Measurements from ENCODE around the gene ZNF322.
"Not testable (repeated sequence)": the region's sequence is repeated elsewhere in the genome, so short reads cannot be mapped to it uniquely, and the experiment has no call there.

Gene ZNF322, protein sequence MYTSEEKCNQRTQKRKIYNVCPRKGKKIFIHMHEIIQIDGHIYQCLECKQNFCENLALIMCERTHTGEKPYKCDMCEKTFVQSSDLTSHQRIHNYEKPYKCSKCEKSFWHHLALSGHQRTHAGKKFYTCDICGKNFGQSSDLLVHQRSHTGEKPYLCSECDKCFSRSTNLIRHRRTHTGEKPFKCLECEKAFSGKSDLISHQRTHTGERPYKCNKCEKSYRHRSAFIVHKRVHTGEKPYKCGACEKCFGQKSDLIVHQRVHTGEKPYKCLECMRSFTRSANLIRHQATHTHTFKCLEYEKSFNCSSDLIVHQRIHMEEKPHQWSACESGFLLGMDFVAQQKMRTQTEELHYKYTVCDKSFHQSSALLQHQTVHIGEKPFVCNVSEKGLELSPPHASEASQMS

DNA sequence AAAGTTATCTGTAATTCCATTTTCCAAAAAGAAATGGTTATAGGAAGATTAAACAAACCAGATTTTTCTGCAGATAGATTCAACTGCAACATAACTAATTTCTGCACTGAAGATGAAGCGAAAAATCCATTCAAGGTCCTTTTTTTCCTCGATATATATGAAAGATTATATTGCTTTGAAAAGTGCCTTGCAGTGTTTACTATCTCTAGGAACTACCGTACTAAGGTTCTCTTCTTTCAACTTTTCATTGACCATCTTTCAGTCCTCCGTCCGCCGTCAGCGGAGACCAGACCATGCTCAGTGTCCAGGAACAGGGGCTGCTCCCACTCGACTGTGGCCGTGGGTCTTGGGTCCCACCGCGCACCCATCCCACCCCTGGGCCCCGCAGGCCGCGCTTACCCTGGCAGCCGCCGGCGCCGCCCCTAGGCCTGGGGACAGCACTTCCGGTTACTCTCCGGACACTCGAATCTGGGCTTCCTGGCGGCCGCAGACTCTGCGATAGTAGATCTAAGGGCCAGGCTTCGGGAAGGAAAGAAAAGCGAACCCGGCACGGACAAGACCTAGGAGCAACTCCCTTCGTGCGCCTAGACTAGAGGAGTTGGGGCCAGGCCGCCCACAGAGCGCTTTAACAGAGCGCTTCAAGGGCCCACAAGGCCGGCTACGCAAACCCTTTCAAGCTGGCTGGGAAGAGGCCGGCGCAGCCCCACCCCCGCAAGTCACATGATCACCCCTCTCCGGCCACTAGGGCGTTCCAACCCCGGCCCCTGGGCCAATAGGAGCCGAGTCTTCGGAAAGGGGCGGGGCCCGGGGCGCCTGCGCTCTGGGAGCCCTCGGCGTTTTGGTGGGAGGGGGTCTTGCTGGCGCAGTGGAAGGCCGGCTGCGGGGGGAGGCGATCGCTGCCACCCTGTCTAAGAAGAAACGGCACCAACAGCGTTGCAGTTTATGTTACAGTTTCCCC is at the start of gene ZNF322:
ZNF322 (minus strand) TSS at position 705 of the 958 bp plus-strand sequence. CDS start 21,193 bp downstream, outside the sequence.
- intact Hi-C loops (cut with DNase I) = no loop called here
- peak; percentile 93 to 99 (median 96) for DNase-seq

DNA sequence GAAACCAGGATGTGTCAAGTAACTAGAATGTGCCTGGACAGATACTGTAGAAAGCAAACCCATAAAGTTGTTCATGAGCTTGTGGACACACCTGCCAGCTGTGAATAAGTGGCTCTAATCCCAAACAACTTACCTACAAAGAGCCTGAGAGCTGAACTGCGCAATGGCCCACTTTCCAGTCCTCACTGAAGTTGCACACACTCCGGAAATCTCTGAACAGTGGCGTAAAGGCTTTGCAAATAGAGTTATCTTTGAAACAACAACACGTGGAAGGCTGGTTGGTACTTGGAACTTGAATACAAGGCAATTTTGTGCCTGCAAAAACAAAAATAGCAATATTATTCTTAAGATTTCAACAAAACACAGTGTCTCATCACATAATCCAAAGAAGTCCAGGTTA is 46.2 kb upstream of the ZNF322 start:
- intact Hi-C loops (cut with DNase I); DNase-seq: not testable (repeated sequence)

DNA sequence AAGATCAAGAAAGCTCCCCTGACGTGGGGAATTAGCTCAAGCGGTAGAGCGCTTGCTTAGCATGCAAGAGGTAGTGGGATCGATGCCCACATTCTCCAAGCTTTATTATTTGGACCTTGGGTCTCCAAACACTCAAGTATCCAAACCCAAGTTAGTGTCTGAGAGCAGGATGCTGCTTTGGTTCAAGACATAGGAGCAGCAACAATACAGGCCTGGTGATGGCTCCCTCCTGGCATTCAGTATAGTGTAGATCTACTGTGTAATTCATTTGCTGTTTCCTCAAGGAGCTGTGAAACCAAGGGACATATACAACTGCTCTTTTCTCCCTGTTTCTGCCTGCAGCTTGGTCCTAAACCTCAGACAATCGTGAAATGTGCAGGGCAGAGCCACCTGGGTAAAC is 45.8 kb upstream of the ZNF322 start:
- DNase-seq; intact Hi-C loops (cut with DNase I): not testable (repeated sequence)

DNA sequence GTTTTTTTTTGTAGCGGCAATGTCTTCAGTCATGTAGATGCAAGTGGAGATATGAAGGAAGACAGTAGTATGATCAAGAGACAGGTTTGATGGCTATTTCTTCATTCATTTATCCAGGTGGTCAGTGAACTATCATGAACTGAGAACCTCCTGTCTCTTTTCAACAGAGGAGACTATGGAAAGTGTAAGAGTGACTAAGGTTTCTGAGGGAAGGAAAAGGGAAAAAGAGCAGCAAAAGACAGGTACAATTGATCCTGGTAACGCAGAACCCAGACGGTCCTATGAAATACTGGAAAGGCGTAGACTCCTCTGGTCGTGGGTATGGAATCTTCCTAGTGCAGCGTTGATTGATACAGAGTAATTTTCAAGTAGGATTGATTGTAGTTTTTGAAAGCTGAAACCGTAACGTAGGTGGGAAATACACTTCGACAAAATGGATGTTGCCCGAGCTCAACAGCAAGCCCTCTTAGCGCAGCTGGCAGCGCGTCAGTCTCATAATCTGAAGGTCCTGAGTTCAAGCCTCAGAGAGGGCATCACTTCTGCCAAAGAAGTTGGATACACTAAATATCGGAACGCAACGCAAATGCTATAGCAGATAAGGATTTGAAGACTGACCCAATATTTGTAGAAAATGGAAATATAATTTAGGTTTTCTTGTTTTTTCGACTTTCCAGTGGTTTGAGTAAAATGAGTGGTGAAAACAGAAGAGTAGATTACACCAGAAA is 41.6 kb upstream of the ZNF322 start:
- intact Hi-C loops (cut with DNase I); DNase-seq: not testable (repeated sequence)

DNA sequence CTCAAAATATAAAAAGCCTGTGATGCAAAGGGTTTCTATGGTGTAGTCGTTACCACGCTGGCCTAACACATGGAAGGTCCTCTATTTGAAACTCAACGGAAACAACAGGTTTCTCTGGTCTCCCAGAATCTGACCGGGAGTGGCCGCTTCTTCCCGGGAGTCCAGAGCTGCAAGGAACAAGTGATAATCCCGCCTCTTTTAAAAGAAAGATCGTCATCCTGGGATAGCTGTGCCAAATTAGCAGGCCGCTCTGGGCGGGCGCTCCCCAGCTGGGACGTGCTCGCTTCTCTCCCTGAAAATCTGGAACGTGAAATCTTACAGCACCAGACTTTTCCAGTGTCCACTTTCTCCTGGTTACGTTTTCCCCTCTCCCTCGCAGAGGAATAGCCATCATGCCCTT is 38.0 kb upstream of the ZNF322 start:
- intact Hi-C loops (cut with DNase I); DNase-seq: not testable (repeated sequence)

DNA sequence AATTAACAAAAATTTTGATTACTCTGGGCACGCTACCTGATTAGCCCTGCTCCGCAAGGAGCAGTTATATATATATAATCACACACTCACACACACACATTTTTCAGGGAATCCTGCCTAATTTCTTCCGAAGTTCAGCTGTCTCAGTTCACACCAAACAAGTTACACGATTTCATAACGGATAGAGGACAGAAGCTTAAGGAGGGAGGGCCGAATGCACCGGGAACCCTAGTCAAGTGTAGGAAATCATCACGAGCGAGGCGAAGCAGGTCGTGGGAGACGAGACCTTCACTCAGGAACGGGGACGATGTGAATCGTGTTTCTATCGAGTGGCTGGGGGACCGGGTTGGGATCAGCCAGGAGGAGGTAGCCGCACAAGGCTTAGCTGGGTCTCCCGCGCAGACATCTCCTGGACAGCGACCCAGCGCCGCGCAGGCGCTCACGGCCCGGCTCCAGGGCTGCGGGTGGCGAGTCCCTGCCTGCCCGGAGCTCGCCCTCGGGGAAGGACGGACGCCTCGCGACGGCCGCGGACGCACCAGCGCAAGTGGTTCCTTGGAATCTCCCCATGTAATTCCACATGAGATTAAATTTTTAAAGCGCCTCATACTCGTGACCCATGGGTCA is 29.9 kb upstream of the ZNF322 start:
- DNase-seq; intact Hi-C loops (cut with DNase I): not testable (repeated sequence)

DNA sequence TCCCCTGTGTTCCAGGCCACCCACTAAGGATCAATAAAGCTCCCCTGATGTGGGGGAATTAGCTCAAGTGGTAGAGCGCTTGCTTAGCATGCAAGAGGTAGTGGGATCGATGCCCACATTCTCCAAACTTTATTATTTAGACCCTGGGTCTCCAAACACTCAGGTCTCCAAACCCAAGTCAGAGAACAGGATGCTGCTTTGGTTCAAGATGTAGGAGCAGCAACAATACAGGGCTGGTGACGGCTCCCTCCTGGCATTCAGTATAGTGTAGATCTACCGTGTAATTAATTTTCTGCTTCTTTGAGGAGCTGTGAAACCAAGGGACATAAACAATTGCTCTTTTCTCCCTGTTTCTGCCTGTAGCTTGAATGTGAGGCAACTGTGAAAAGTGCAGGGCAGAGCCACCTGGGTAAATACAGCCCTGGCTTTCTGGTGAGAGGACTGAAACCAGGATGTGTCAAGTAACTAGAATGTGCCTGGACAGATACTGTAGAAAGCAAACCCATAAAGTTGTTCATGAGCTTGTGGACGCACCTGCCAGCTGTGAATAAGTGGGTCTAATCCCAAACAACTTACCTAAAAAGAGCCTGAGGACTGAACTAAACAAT is 23.0 kb upstream of the ZNF322 start:
- DNase-seq; intact Hi-C loops (cut with DNase I): not testable (repeated sequence)

DNA sequence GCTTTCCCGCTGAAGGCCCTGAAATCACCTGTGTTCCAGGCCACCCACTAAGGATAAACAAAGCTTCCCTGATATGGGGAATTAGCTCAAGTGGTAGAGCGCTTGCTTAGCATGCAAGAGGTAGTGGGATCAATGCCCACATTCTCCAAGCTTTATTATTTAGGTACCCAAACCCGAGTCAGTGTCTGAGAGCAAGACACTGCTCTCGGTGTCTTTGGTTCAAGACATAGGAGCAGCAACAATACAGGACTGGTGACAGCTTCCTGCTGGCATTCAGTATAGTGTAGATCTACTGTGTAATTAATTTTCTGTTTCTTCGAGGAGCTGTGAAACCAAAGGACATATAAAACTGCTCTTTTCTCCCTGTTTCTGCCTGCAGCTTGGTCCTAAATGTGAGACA is 13.7 kb upstream of the ZNF322 start:
- intact Hi-C loops (cut with DNase I); DNase-seq: not testable (repeated sequence)

DNA sequence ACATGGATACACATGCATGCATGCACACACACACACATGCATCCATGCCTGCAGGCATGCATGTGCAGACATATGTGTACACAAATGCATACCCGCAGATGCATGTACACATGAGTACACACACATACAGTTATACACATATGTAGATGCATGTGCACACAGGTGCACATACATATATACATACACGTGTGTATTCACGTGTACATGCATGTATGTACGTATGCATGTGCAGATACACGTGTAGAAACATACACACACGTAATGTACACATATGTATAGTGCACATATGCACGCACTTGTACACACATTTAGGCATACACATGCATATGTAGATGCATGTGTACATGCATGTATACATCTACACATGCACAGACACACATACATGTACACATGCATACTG is 11.0 kb upstream of the ZNF322 start:
- DNase-seq; intact Hi-C loops (cut with DNase I): not testable (repeated sequence)

DNA sequence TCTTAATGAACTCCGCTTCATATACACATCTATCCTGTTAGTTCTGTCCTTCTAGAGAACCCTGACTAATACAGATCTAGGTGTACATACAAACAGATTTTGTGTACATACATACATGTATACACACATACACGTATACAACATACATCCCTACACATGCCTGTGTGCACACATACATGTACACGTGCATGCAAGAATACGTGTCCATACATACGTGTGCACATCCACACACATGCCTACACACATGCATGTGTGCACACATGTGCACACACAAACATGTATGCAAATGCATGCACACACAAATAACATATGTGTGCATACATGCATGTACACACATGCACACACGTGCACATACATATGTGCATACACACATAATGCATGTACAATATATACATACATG is 10.5 kb upstream of the ZNF322 start:
- intact Hi-C loops (cut with DNase I); DNase-seq: not testable (repeated sequence)

DNA sequence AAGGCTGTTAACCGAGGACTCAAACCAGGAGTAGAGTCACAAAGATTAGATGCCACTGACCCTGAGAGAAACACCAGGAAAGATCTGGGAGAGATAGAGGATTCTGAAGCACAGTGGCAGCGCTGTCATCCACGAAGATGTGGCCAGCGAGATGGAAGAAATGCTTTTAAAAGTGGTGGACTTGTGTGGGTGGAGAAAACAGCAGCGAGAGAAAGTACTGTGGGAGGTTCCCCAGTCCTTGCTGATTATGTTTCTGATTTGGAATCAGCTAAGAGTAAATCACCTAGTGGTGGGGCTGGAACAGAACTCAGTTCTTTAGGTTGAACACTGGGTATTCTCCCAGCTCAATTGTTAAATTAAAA is 435 bp upstream of the ZNF322 start:
- intact Hi-C loops (cut with DNase I) = no loop called here
- no peak for DNase-seq

DNA sequence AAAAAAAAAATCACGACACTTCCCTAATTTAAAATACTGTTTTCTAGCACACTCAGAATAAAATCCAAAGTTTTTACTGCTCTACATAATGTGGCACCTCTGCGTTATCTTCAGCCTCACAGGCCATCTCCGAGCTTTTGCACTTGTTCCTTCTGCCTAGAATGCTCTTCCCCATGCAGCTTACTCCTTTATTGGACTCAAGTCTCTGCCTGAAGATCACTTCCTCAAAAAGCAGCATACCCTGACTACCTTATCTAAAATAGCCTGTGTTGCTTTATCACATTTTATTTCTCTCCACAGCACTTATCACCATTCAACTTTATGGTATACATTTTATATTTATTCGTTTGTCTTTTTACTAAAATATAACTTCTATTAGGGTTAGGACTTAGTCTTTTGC is 2.3 kb downstream of the ZNF322 start:
- intact Hi-C loops (cut with DNase I) = no loop called here
- DNase-seq = no peak

DNA sequence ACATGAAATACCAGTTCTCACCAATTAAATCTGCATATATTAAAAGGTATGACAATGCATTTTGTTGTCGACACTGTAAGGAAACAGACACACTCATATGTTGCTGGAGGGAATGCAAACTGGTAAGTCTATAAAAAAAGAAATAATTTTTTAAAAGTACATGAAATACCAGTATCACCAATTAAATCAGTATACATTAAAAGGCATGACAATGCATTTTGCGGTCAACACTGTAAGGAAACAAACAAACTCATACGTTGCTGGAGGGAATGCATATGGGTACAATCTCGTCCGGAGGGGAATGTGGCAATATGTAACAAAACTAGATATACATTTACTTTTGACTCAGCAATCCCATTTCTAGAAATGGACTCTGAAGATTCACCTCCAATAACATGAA is 6.5 kb downstream of the ZNF322 start:
- DNase-seq = no peak

DNA sequence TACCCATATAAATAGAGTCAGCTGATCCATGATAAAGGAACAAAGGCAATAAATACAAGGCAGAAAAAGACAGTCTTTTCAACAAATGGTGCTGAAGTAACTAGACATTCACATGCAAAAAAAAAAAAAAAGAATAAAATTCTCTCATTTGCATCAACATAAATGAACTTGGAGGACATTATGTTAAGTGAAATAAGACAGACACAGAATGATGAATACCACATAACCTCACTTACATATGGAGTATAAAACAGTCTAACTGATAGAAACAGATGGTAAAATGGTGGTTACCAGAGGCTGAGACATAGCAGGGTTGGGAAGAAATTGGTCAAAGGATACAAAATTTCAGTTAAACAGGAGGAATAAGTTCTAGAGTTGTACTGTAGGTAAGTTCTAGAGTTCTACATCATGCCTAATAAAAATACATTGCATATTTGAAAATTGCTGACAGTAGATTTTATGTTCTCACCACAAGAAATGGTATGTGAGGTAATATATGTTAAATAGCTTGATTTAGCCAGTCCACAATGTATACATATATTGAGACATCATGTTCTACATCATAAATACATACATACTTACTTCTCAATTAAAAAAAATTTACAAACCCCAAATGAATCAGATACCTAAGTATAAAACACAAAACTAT is 8.3 kb downstream of the ZNF322 start:
- no peak for DNase-seq
- intact Hi-C loops (cut with DNase I) = no loop called here

More for the DNA sequence above, 6.5 kb downstream of the ZNF322 start:
- intact Hi-C loops (cut with DNase I) = no loop called here

DNA sequence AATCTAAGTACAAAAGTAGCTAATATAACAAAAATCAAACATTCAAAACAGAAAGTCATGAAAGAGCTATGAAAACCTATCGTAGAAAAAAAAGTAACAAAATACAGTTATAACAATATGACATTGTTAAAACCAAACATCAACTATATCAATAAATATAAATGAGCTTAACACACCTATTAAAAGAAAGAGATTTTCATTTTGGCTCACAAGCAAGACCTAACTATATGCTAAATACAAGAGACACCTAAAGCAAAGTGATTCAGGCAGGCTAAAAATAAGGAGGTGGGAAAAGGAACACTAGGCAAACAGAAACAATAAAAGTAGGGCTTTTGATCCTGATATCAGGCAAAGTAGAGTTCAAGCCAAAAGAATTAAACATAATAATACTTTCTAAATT is 13.5 kb downstream of the ZNF322 start:
- intact Hi-C loops (cut with DNase I) = no loop called here

DNA sequence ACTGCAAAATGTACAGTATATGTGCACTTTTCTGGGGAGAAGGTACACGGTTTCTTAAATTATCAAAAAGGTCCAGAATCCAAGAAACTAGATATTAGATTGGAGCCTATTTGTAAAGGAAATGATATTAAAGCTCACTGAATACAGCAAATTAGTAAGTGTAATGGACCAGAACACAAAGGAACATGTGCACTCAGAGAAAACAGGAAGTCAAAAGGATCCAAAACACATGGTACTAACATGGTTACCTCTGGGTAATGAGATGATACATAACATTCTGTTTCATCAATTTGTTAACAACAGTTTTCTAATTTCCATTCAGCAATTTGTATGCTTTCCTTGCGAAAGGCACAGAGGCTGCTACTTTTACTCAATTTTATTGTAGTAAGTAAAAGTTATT is 18.7 kb downstream of the ZNF322 start:
- no peak for DNase-seq
- intact Hi-C loops (cut with DNase I) = no loop called here

More for the DNA sequence above, 13.5 kb downstream of the ZNF322 start:
- DNase-seq = no peak

DNA sequence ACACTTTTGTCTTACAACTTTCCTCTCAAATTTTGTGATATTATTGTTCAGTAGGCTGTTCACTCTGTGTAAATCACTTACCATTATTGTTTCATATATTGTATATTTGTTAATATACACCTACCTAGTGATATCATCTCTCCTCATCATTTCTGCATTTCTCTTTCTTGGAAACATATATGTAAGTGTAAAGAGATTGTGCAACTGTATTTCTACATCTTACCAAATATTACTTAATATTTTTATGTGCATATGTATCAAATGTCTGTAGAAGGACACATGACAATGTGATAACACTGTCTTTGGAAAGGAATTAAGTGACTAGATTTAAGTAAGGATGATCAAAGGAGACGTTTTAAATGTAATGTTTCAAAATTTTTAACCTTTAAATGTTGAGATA is 30.2 kb downstream of the ZNF322 start:
- intact Hi-C loops (cut with DNase I) = no loop called here

DNA sequence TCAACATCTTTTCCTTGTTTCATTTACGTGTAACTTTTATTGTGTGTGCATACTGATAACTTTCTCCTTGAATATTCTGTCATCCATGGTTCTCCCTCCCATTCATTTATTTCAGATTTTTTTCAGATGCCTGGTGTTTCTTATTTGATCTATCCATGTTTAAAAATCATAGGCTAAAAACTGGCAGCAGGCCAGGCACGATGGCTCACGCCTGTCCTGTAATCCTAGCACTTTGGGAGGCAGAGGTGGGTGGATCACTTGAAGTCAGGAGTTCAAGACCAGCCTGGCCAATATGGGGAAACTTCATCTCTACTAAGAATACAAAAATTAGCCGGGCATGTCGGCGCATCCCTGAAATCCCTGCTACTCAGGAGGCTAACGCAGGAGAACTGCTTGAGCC is 31.7 kb downstream of the ZNF322 start:
- intact Hi-C loops (cut with DNase I) = no loop called here
- peak in 2 of 10 donors; percentile 12 to 17 for DNase-seq

More for the DNA sequence above, 30.2 kb downstream of the ZNF322 start:
- DNase-seq = no peak

DNA sequence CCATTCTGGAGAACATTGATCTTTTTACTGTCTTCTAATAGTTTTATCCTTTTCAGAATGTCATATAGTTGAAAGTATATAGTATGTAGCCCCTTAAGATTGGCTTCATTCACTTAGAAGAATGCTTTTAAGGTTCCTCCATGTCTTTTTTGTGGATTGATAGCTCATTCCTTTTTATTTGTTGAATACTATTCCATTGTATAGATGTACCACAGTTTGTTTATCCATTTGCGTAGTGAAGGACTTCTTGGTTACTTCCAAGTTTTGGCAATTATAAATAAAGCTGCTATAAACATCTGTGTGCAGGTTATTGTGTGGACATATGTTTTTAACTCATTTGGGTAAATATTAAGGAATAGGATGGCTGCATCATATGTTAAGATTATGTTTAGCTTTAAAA is 35.0 kb downstream of the ZNF322 start:
- DNase-seq = no peak
- intact Hi-C loops (cut with DNase I) = no loop called here

Data from posterior cingulate gyrus (tissue), 11 donors.